A673 (cell line): ENCODE results near the gene EFNA2.

Experiments
- EZH2 ChIP-seq: fragments of 200-600 bp; sonication (generic); IDR thresholded peaks from 2 replicates; pipeline ENCODE4 v1.6.1; 2017; ENCODE audit warnings: borderline replicate concordance, low read depth, mild to moderate bottlenecking, mixed read lengths, antibody characterized with exemption, low read length; ENCODE audit not compliant: poor library complexity, severe bottlenecking
- TF ChIP-seq, protein P1 (sequence below): fragments of 300-800, 200-600 bp; sonication (generic); conservative IDR thresholded peaks from 2 replicates; pipeline ENCODE4 v1.5.1; 2017; ENCODE audit warnings: low read depth, mild to moderate bottlenecking, antibody characterized with exemption, low read length, moderate library complexity, mixed read lengths

DNA sequence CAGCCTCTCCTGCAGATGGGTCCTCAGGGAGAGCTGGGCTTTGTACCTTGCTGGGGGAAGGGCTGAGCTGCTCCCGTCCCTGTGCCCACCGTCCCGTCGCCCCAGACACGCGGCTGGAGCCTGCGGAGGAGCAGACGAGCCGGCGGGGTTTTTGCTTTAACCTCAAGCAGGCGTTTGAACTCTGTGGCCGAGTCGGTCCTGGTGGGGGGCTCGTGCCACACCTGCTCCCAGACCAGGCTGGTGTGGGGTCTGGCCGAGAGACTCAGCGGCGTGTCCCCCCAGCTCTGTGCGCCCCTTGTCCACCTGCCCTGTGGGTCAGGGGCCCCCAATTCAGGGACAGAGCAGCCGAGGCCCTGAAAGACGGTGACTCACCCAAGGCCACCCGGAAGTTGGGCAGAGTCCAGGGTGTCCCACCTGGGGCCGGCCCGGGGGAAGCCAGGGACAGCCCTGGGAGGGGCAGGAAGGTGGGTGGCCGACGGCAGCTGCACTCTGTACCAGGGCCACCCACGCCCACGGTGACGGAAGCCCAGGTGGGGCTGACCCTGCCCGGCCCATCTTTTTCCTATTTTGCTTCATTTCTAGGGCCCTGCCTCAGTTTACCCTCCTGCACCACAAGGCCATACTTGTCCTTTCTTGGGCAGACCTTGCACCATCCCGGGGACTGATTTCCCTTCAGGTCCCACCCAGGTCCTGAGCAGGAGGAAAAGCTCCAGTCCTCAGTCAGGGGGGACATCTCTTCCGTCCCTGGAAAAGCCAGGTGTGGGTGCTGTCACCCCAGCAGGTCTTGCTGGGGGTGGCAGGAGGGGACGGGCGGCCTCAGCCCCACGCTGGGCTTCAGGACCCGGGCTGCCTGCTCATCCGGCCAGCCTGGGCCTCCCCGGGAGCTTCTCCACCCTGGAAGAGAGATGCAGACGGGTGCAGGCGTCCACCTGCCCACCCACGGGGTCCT is 5.3 kb downstream of the EFNA2 start:
- TF ChIP-seq, protein P1, sequence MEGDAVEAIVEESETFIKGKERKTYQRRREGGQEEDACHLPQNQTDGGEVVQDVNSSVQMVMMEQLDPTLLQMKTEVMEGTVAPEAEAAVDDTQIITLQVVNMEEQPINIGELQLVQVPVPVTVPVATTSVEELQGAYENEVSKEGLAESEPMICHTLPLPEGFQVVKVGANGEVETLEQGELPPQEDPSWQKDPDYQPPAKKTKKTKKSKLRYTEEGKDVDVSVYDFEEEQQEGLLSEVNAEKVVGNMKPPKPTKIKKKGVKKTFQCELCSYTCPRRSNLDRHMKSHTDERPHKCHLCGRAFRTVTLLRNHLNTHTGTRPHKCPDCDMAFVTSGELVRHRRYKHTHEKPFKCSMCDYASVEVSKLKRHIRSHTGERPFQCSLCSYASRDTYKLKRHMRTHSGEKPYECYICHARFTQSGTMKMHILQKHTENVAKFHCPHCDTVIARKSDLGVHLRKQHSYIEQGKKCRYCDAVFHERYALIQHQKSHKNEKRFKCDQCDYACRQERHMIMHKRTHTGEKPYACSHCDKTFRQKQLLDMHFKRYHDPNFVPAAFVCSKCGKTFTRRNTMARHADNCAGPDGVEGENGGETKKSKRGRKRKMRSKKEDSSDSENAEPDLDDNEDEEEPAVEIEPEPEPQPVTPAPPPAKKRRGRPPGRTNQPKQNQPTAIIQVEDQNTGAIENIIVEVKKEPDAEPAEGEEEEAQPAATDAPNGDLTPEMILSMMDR: no peak
- TF ChIP-seq EZH2: no peak
